HepG2 (cell line): ENCODE data around the gene LOC128125822.
A peak's percentile ranks its signal among the peaks of the same experiment; 100 is the strongest.

Experiments
- BRCA1 ChIP-seq: sonication (generic); formaldehyde crosslinking; IDR thresholded peaks from 2 replicates; pipeline ENCODE4 v1.4.0; 2020; ENCODE audit warnings: missing genetic modification reagents
- DBP ChIP-seq: sonication (generic); formaldehyde crosslinking; IDR thresholded peaks from 2 replicates; pipeline ENCODE4 v1.4.0; 2020; ENCODE audit warnings: missing genetic modification reagents; ENCODE audit errors: not compliant biosample characterization
- ETV6 ChIP-seq: sonication (generic); formaldehyde crosslinking; conservative IDR thresholded peaks from 2 replicates; pipeline ENCODE4 v1.4.0; 2020; ENCODE audit warnings: missing genetic modification reagents
- GABPA ChIP-seq, 2 experiments: IDR thresholded peaks; 2 replicates each; pipeline ENCODE4 v1.6.1; 2011 to 2016; ENCODE audit warnings: low read depth in 2 of 2, low read length in 1 of 2, missing biosample characterization in 1 of 2, missing genetic modification characterization in 1 of 2
- HHEX ChIP-seq: IDR thresholded peaks from 2 replicates; pipeline ENCODE4 v1.6.1; 2016; ENCODE audit warnings: control low read depth
- MTA3 ChIP-seq: sonication (generic); formaldehyde crosslinking; IDR thresholded peaks from 2 replicates; pipeline ENCODE4 v1.4.0; 2020; ENCODE audit warnings: missing genetic modification reagents
- MTF2 ChIP-seq: sonication (generic); formaldehyde crosslinking; IDR thresholded peaks from 2 replicates; pipeline ENCODE4 v1.5.0; 2020; ENCODE audit warnings: missing genetic modification reagents, borderline replicate concordance
- NPAS2 ChIP-seq: sonication (generic); formaldehyde crosslinking; IDR thresholded peaks from 2 replicates; pipeline ENCODE4 v1.8.0; 2022; ENCODE audit warnings: mild to moderate bottlenecking, missing genetic modification reagents, borderline replicate concordance
- NR1H2 ChIP-seq: sonication (generic); formaldehyde crosslinking; IDR thresholded peaks from 2 replicates; pipeline ENCODE4 v1.8.1; 2022; ENCODE audit warnings: low read depth, missing genetic modification reagents, borderline replicate concordance
- RXRA ChIP-seq: sonication (generic); formaldehyde crosslinking; IDR thresholded peaks from 2 replicates; pipeline ENCODE4 v1.5.1; 2020; ENCODE audit warnings: missing genetic modification reagents
- SATB2 ChIP-seq: sonication (generic); formaldehyde crosslinking; IDR thresholded peaks from 2 replicates; pipeline ENCODE4 v1.5.0; 2020; ENCODE audit warnings: missing genetic modification reagents
- SMAD9 ChIP-seq: sonication (generic); formaldehyde crosslinking; IDR thresholded peaks from 2 replicates; pipeline ENCODE4 v1.5.1; 2020; ENCODE audit warnings: mild to moderate bottlenecking, missing genetic modification reagents
- ZBTB10 ChIP-seq: sonication (generic); formaldehyde crosslinking; IDR thresholded peaks from 2 replicates; pipeline ENCODE4 v1.4.0; 2020; ENCODE audit warnings: missing genetic modification reagents, borderline replicate concordance
- ZBTB38 ChIP-seq: sonication (generic); formaldehyde crosslinking; IDR thresholded peaks from 2 replicates; pipeline ENCODE4 v1.5.1; 2020; ENCODE audit warnings: mild to moderate bottlenecking, missing genetic modification reagents
- ZBTB43 ChIP-seq: sonication (generic); formaldehyde crosslinking; conservative IDR thresholded peaks from 2 replicates; pipeline ENCODE4 v1.4.0; 2020; ENCODE audit warnings: missing genetic modification reagents
- ZBTB7B ChIP-seq: sonication (generic); formaldehyde crosslinking; IDR thresholded peaks from 2 replicates; pipeline ENCODE4 v1.4.0; 2020; ENCODE audit warnings: missing genetic modification reagents
- ZFYVE20 ChIP-seq: sonication (generic); formaldehyde crosslinking; IDR thresholded peaks from 2 replicates; pipeline ENCODE4 v1.8.0; 2023; ENCODE audit warnings: low read depth, mild to moderate bottlenecking, moderate library complexity, missing genetic modification reagents, borderline replicate concordance
- ZNF124 ChIP-seq: sonication (generic); formaldehyde crosslinking; IDR thresholded peaks from 2 replicates; pipeline ENCODE4 v1.4.0; 2020; ENCODE audit warnings: missing genetic modification reagents
- ZNF296 ChIP-seq: sonication (generic); formaldehyde crosslinking; conservative IDR thresholded peaks from 2 replicates; pipeline ENCODE4 v1.5.0; 2020; ENCODE audit warnings: mild to moderate bottlenecking, missing genetic modification reagents
- ZNF343 ChIP-seq: sonication (generic); formaldehyde crosslinking; IDR thresholded peaks from 2 replicates; pipeline ENCODE4 v1.4.0; 2020; ENCODE audit warnings: mild to moderate bottlenecking, missing genetic modification reagents
- ZNF556 ChIP-seq: sonication (generic); formaldehyde crosslinking; IDR thresholded peaks from 2 replicates; pipeline ENCODE4 v1.4.0; 2020; ENCODE audit warnings: mild to moderate bottlenecking, missing genetic modification reagents, borderline replicate concordance
- ZNF558 ChIP-seq: sonication (generic); formaldehyde crosslinking; IDR thresholded peaks from 2 replicates; pipeline ENCODE4 v1.9.0; 2022; ENCODE audit warnings: mild to moderate bottlenecking, missing genetic modification reagents, borderline replicate concordance
- ZNF720 ChIP-seq: sonication (generic); formaldehyde crosslinking; IDR thresholded peaks from 2 replicates; pipeline ENCODE4 v1.4.0; 2020; ENCODE audit warnings: missing genetic modification reagents
- ZNF740 ChIP-seq: sonication (generic); formaldehyde crosslinking; IDR thresholded peaks from 2 replicates; pipeline ENCODE4 v1.4.0; 2020; ENCODE audit warnings: missing genetic modification reagents
- ZNF784 ChIP-seq: sonication (generic); formaldehyde crosslinking; IDR thresholded peaks from 2 replicates; pipeline ENCODE4 v1.5.1; 2020; ENCODE audit warnings: missing genetic modification reagents, mild to moderate bottlenecking, borderline replicate concordance
- ZSCAN9 ChIP-seq: IDR thresholded peaks from 2 replicates; pipeline ENCODE4 v1.6.1; 2016; ENCODE audit warnings: borderline replicate concordance

Gene LOC128125822

GRCh38 chr6:63565058-63565726, 7.1 kb upstream of the LOC128125822 start (continued):
- TF ChIP-seq ZBTB10 (CRISPR knock-in tag) (no peak), DBP (CRISPR knock-in tag) (no peak), HHEX (CRISPR knock-in tag) (peak; percentile 49; the same call in 1 of the 2 replicates), ZSCAN9 (CRISPR knock-in tag) (no peak), ZNF740 (CRISPR knock-in tag) (no peak), ZBTB38 (CRISPR knock-in tag) (no peak), ZNF296 (CRISPR knock-in tag) (no peak), NR1H2 (CRISPR knock-in tag) (no peak), SMAD9 (CRISPR knock-in tag) (no peak), ZNF556 (CRISPR knock-in tag) (no peak), ZBTB7B (CRISPR knock-in tag) (peak; percentile 88), GABPA (IDR thresholded peaks at IDR 0.05; ENCODE audit: low read depth, low read length) (no peak), GABPA (CRISPR knock-in tag; IDR thresholded peaks at IDR 0.05; ENCODE audit: low read depth) (no peak), ZBTB43 (CRISPR knock-in tag) (0 out of 2 replicates have a peak, but pooled peaks have one; percentile 46), MTF2 (no peak), SATB2 (CRISPR knock-in tag) (no peak), ZFYVE20 (no peak), ZNF124 (no peak), NPAS2 (CRISPR knock-in tag) (no peak), ZNF784 (no peak), ETV6 (CRISPR knock-in tag) (no peak), MTA3 (CRISPR knock-in tag) (no peak), BRCA1 (CRISPR knock-in tag) (no peak), ZNF720 (no peak), ZNF343 (CRISPR knock-in tag) (no peak), ZNF558 (CRISPR knock-in tag) (no peak), RXRA (CRISPR knock-in tag) (no peak)
